IPS-15b (cell line): ENCODE data around the gene PSMA4.
A peak's percentile ranks its signal among the peaks of the same experiment; 100 is the strongest.
"Not testable (repeated sequence)": the region's sequence is repeated elsewhere in the genome, so short reads cannot be mapped to it uniquely, and the experiment has no call there.

Experiments used
- H3K27me3 ChIP-seq: one replicate; pipeline ENCODE4 v1.6.1; 2013; ENCODE audit warnings: low read length; ENCODE audit not compliant: control insufficient read depth, insufficient read depth
- H3K36me3 ChIP-seq: one replicate; pipeline ENCODE4 v1.6.1; 2013; ENCODE audit warnings: low read length; ENCODE audit not compliant: control insufficient read depth, insufficient read depth
- H3K4me1 ChIP-seq: one replicate; pipeline ENCODE4 v1.6.1; 2013; ENCODE audit warnings: mild to moderate bottlenecking, low read length; ENCODE audit not compliant: control insufficient read depth, insufficient read depth
- H3K4me3 ChIP-seq: one replicate; pipeline ENCODE4 v1.5.1; 2013; ENCODE audit warnings: low read depth, low read length
- H3K9ac ChIP-seq: one replicate; pipeline ENCODE4 v1.6.1; 2013; ENCODE audit warnings: low read depth, mild to moderate bottlenecking, low read length
- H3K9me3 ChIP-seq: one replicate; pipeline ENCODE4 v1.6.1; 2013; ENCODE audit warnings: mild to moderate bottlenecking, low read length; ENCODE audit not compliant: control insufficient read depth, insufficient read depth

PSMA4 gene

DNA sequence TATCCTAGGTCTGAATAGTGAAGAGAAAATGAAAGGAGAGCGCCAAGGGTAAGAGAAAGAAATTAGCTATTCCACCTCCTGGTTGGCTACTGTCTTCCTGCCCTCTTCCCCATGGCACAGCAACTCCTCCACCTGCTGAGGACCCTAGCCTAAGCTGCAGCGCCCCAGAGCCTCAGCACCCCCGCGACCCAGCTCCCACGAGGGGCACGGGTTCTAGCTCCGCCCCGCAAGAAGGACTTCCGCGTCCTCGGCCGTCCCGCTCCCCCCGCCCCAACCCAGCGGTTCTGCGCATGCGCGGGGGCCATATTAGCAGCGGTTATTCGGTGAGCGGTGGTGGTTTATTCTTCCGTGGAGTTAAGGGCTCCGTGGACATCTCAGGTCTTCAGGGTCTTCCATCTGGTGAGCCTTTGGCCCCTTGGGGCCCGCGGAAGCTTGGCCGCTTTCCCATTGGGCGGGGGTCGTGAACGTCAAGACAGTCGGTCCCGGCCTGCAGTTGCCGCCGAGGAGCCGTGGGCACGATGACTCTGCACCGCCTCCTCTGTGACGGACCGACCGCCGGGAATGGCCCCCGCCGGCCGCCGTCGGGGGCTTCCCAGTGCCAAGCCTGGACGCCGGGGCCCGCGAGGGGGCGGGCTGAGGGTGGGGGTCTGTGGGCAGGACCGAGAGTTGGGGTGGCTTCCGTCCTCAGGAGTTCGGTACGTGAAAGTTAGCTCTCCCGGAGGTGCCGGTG is at the start of gene PSMA4:
Gene PSMA4, plus strand, starts transcription at position 304 of the 730 bp plus-strand sequence. CDS start 1,484 bp downstream, outside the sequence.
- Histone ChIP-seq H3K27me3 (no peaks in the 10 kb centered on the region), H3K9ac (peak within 1 kb of the TSS; percentile 97), H3K36me3 (peaks cover 9% of the 10 kb centered on the region), H3K9me3 (no peaks in the 10 kb centered on the region), H3K4me1 (no peaks in the 10 kb centered on the region), H3K4me3 (peak within 1 kb of the TSS; percentile 98)

DNA sequence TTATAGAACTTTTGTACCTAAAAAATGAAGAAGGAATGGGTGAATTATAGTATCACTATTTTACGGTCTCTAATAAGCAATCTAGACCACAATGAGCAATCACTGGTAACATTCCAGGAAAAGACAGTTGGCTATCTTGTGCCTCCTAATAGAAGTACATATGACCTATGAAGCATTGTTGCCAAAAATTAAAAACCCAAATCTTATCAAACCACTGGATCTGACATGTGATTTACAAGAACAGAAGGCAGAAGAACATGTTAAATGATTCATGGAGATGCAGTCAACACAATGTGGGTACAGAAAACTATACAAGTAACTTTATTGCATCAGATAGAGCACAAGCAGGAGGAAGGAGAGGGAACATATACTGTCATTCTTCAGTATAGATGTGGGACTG is 47.4 kb upstream of the PSMA4 start:
- Histone ChIP-seq H3K27me3 (no peaks in the 10 kb centered on the region), H3K4me3 (no peak overlapping the region), H3K4me1 (no peaks in the 10 kb centered on the region), H3K9me3 (no peaks in the 10 kb centered on the region), H3K9ac (no peak overlapping the region), H3K36me3 (peaks cover 3% of the 10 kb centered on the region)

DNA sequence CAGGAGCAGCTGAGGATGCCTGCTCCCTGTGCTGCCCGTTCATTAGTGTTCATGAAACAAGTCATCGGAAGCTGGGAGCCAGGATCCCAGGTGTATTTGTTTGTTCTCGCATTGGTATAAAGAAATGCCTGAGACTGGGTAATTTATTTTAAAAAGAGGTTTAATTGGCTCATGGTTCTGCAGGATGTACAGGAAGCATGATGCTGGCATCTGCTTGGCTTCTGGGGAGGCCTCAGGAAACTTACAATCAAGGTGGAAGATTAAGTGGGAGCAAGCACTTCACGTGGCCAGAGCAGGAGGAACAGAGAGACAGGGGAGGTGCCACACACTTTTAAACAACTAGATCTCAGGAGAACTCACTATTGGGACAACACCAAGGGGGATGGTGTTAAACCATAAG is 38.4 kb upstream of the PSMA4 start:
- Histone ChIP-seq H3K9me3 (no peaks in the 10 kb centered on the region), H3K27me3 (no peaks in the 10 kb centered on the region), H3K9ac (no peak overlapping the region), H3K36me3 (no peaks in the 10 kb centered on the region), H3K4me1 (no peaks in the 10 kb centered on the region), H3K4me3 (no peak overlapping the region)

DNA sequence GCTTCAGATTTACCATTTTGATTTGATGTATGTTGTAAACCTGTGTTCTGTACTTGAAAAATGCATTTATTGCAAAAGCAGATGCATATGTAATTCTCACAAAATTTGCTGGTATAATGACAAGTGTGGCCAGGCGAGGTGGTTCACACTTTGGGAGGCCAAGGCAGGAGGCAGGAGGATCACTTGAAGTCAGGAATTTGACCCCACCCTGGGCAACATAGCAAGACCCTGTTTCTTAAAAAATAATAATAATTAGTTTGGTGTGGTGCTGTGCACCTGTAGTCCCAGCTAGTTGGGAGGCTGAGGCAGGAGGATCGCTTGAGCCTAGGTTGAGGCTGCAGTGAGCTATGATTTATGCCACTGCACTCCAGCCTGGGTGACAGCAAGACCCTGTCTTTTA is 37.6 kb upstream of the PSMA4 start:
- Histone ChIP-seq H3K9ac (no peak overlapping the region), H3K9me3 (no peaks in the 10 kb centered on the region), H3K4me3 (no peak overlapping the region), H3K36me3 (no peaks in the 10 kb centered on the region), H3K4me1 (no peaks in the 10 kb centered on the region), H3K27me3 (no peaks in the 10 kb centered on the region)

DNA sequence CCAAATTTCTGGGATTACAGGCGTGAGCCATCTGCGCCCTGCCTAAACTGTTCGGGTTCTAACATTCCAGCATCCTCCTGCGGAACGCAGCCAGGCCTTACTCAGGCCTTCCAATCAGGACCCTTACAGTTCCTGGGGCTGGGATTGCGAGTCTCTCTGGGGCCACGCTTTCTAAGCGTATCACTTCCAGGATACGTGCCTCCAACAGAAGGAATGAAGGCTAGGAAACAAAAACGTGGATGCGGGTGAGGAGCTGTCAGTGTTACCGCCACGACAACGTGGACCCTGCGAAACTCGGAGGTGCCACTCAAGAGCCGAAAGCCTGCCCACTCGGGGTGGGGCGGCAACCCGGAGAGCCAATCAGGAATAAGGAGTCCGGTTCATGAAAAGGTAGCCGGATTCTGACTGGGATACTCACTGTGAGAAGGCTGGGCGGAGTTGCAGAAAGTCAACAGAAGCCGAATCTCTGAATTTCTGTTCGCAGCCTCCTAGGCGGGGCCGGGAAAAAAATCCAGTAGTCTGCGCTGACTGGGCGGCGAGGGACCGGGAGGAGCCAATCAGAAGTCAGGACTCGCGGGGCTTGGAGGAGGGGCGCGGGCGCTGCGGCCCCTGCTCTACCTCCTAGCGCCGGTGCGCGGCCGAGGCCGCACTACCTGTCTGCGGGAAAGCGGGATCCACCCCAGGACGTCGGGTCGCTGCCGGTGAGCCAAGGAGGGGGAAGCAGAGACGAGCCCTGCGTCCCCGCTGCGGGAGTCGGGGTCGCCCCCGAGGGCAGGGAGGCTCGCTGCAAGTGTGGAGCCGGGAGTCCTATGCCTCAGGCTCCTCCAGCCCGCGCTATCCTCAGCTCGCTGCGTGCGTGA is 33.0 kb upstream of the PSMA4 start, which contains the start of gene HYKK:
Gene HYKK, plus strand, starts transcription at position 607 of the 860 bp plus-strand sequence. CDS start 5,512 bp downstream, outside the sequence.
- Histone ChIP-seq H3K4me3 (peak within 1 kb of the TSS; percentile 91), H3K4me1 (no peaks in the 10 kb centered on the region), H3K9me3 (no peaks in the 10 kb centered on the region), H3K9ac (peak within 1 kb of the TSS; percentile 85), H3K36me3 (no peaks in the 10 kb centered on the region), H3K27me3 (peaks cover 20% of the 10 kb centered on the region)

DNA sequence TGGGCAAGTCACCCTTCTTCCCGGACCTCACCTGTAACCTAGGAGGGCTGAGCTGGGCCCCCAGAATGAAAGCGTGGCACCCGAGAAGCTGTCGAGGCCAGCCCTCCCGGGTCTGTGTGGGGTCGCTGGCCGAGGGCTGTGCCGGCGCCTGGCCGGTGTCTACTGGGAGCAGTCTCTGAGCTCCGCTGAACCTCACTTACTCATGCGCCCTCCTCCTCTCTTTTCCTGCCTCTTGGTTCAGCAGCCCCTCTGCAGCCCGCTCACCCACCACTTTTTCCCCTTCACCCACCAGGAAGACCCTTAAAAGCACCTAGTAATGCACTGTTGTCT is 32.4 kb upstream of the PSMA4 start:
- H3K4me3 ChIP-seq: peak overlapping the region; percentile 91
- no peaks in the 10 kb centered on the region for H3K9me3 ChIP-seq
- no peaks in the 10 kb centered on the region for H3K4me1 ChIP-seq
- H3K27me3 ChIP-seq: peaks cover 20% of the 10 kb centered on the region
- peak overlapping the region; percentile 85 for H3K9ac ChIP-seq
- H3K36me3 ChIP-seq: no peaks in the 10 kb centered on the region

DNA sequence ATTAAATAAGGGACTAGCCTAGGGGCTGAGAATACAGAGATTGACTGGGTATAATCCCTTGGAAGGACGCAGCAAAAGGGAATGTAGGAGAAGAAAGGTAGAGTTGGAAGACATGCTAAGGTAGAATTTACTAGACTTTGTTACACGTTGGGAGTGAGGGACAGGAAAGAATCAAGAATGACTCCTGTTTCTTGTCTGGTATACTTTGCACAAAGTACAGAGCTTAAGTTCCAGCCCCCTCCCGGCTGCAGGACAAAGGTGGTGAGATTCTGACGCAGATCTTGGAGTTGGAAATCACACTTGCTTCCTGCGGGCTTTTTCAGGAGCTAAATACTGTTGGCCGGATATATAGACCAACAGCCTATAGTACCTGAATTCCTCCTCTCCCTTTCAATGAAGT is 32.0 kb upstream of the PSMA4 start:
- H3K36me3 ChIP-seq: no peaks in the 10 kb centered on the region
- peak overlapping the region; percentile 85 for H3K9ac ChIP-seq
- peaks cover 20% of the 10 kb centered on the region for H3K27me3 ChIP-seq
- no peaks in the 10 kb centered on the region for H3K9me3 ChIP-seq
- peak overlapping the region; percentile 91 for H3K4me3 ChIP-seq
- no peaks in the 10 kb centered on the region for H3K4me1 ChIP-seq

DNA sequence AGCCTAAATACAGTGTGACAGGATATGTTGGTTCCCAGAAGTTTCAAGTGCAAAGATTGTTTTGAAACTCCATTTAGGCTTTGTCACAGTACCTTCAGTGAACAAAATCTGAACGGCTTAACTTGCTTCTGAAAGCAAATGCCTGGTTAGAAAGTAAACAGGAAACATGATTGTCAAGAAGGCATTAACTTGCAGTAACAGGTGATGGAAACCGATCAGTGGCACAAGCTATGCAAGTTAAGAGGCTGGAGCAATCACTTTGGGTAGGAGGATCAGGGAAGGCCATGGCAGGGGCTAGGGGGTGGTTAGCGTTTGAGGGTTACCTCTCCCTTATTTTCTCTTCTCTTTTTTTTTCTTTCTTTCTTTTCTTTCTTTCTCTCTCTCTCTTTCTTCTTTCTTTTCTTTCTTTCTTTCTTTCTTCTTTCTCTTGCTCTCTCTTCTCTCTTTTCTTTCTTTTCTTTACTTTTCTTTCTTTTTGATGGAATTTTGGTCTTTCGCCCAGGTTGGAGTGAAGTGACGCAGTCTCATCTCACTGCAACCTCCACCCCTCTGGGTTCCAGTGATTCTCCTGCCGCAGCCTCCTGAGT is 30.4 kb upstream of the PSMA4 start:
- Histone ChIP-seq H3K36me3 (no peaks in the 10 kb centered on the region), H3K9me3 (no peaks in the 10 kb centered on the region), H3K4me3 (no peak overlapping the region), H3K9ac (no peak overlapping the region), H3K27me3 (peaks cover 20% of the 10 kb centered on the region), H3K4me1 (no peaks in the 10 kb centered on the region)

DNA sequence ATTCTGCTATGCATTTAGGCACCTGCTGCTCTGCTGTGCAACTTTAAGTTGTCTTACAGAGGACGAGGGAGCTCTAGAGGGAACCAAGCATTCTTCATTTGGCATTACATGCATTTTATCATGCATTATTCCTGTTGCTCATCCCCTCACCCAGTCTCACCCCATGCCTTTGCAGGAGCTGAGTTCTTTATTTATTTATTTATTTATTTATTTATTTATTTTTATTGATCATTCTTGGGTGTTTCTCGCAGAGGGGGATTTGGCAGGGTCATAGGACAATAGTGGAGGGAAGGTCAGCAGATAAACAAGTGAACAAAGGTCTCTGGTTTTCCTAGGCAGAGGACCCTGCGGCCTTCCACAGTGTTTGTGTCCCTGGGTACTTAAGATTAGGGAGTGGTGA is 20.2 kb upstream of the PSMA4 start:
- H3K9ac ChIP-seq, H3K4me1 ChIP-seq, H3K27me3 ChIP-seq, H3K9me3 ChIP-seq, H3K4me3 ChIP-seq, H3K36me3 ChIP-seq: not testable (repeated sequence)

DNA sequence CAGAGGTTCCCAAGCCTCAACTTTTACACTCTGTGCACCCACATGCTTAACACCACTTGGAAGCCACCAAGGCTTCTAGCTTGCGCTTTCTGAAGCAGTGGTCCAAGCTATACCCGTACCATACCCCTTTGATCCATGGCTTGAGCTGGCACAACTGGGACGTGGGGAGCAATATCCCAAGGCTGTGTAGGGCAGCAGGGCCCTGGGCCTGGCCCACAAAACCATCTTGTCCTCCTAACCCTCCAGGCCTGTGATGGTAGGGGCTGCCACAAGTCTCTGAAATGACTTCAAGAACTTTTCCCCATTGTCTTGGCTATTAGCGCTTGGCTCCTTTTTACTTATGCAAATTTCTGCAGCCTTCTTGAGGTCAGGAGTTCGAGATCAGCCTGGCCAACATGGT is 16.0 kb upstream of the PSMA4 start:
- Histone ChIP-seq H3K36me3 (no peaks in the 10 kb centered on the region), H3K9me3 (no peaks in the 10 kb centered on the region), H3K9ac (no peak overlapping the region), H3K27me3 (no peaks in the 10 kb centered on the region), H3K4me3 (no peak overlapping the region), H3K4me1 (no peaks in the 10 kb centered on the region)

DNA sequence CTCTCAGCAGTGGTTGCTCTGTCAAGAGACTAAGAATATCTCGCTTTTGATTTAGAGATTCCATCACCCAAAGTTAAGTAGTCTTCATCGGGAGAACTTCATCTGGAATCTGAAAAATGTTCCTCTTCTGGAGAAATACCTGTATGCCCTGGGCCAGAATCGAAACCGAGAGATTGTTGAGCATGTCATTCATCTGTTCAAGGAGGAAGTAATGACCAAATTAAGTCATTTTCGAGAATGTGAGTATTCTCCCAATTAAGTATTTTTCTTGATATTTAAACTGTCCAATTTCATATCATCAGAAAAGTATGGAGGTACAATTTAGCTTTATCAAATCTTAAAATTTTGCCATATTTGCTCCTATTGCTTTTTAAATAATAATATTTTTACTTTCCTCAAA is 12.9 kb upstream of the PSMA4 start:
- H3K36me3 ChIP-seq: no peaks in the 10 kb centered on the region
- no peaks in the 10 kb centered on the region for H3K4me1 ChIP-seq
- H3K9me3 ChIP-seq: no peaks in the 10 kb centered on the region
- H3K9ac ChIP-seq: no peak overlapping the region
- H3K27me3 ChIP-seq: no peaks in the 10 kb centered on the region
- no peak overlapping the region for H3K4me3 ChIP-seq
